OCI-M1 (cell line): Measurements from ENCODE around the gene ZNF215.
"Not testable (repeated sequence)": the region's sequence is repeated elsewhere in the genome, so short reads cannot be mapped to it uniquely, and the experiment has no call there.

ENCODE experiments used
- DNase-seq: peaks from one replicate; lab custom pipeline; 2025; lab: John Stamatoyannopoulos, UW

Gene ZNF215

DNA sequence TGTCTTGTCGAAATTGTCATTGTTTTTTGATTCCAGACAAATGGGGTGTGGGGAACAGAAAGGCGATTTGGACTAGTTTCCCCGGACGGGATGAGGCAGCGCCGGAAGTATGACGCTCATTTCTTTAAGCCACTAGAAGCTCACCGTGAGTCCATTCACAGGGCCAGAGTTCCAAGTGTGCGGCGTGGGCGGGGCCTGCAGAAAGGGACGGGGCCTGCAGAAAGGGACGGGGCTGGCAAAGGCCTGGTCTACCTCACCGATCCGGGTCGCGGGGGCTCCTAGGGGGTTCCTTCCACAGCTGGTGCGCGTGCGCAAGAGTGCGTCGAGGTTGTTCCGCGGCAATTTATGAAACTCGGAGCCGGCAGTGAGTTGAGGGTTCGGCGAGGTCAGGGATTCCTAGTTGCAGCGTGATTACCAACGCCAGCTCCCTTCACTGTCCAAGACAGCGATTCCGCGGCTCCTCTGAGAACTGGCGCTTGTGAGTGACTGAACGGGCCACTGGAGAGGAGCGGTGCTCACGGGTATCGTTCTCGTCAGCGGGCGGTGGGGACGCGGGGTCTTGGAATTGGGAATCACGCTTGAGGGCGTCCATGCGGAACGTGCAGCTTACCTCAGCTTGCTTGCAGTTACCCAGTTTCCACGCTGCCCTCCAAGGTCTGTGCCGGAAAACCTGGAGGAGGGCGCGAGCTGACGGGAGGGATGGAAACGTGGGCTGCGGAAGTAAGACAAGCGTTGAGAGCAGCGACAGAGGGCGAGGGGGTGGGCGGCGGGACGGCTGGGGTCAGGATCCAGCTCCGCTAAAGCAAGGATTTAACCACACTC, at the start of gene ZNF215:
TSS of gene ZNF215 (plus strand) at position 219 of the 822 bp plus-strand sequence. CDS start 5,847 bp downstream, outside the sequence.
- DNase-seq: peak; percentile 97

GRCh38 chr11:6876914-6877313, 49.3 kb upstream of the ZNF215 start:
- no peak for DNase-seq

DNA sequence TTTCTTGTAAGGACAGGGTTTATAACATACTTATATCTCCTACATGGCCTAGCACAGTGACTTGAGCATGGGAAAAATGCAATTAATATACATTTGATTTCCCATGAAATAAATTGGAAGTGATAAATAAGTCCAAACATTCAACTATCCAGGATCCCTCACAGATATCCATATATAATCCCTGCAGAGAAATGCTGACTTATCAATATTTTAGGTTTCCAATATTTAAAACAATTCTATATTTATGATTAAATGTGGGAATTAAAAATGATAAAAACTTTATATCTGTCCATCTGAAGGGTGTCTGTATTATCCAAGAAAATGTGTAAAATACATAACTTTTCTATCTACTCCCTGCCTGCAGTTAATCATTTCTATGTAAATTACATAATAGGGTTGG, 43.5 kb upstream of the ZNF215 start:
- DNase-seq: no peak

DNA sequence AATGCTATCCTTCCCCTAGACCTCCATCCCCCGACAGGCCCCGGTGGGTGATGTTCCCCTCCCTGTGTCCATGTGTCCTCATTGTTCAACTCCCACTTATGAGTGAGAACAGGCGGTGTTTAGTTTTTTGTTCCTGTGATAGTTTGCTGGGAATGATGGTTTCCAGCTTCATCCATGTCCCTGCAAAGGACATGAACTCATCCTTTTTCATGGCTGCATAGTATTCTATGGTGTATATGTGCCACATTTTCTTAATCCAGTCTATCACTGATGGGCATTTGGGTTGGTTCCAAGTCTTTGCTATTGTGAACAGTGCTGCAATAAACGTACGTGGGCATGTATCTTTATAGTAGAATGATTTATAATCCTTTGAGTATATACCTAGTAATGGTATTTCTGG, 38.5 kb upstream of the ZNF215 start:
- DNase-seq: not testable (repeated sequence)

DNA sequence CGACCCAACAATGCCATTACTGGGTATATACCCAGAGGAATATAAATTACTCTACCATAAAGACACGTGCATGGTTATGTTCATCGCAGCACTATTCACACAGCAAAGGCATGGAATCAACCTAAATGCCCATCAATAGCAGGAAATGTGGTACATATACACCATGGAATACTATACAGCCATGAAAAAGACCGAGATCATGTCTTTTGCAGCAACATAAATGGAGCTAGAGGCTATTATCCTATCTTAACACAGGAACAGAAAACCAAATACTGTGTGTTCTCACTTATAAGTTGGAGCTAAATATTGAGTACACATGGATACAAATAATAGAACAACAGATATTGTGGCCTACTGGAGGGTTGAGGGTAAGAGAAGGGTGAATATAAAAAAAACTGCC, 37.4 kb upstream of the ZNF215 start:
- no peak for DNase-seq

- DNase-seq: peak; percentile 17
These were observed 36.4 kb upstream of the ZNF215 start for GRCh38 chr11:6889835-6890234.

- no peak for DNase-seq
These were observed 33.8 kb upstream of the ZNF215 start, which contains the start of gene OR2D2 for GRCh38 chr11:6892400-6892799. OR2D2 (minus strand) TSS chr11:6892500; CDS start chr11:6892500, 0 bp downstream.

DNA sequence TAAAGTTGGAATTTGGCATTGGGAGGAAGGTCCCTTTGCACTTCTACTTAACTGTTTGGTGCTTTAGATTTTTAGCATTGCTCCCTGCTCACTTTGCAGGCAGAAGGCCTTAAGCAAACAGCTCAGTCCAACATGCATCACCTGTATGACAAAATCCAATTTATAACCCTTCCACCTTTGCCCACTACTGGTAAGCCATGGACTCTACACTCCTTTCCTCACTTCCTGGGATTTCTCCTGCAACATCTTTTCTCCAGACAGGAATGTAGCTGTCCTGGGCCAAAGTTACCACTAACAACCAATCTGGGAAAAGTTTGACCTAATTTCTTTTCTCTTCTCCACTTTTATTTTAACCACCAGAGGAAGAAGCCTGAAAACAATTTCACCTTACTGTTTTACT, 32.1 kb upstream of the ZNF215 start:
- no peak for DNase-seq

DNA sequence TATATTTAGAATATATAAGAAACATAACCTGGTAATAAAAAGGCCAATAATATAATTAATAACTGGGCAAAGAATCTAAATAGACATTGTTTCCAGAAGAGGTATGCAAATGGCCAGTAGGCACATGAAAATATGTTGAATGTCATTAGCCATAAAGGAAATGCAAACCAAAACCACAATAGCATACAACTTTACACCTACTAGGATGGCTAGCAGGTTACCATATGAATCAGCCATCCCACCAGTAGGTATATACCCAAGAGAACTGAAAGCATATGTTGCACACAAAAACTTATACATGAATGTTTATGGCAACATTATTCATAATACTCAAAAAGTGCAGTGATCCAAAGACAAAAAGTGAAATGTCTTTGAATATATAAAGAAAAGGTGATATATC, 31.2 kb upstream of the ZNF215 start:
- no peak for DNase-seq

- DNase-seq: no peak
These were observed 27.3 kb upstream of the ZNF215 start for GRCh38 chr11:6898911-6899310.

DNA sequence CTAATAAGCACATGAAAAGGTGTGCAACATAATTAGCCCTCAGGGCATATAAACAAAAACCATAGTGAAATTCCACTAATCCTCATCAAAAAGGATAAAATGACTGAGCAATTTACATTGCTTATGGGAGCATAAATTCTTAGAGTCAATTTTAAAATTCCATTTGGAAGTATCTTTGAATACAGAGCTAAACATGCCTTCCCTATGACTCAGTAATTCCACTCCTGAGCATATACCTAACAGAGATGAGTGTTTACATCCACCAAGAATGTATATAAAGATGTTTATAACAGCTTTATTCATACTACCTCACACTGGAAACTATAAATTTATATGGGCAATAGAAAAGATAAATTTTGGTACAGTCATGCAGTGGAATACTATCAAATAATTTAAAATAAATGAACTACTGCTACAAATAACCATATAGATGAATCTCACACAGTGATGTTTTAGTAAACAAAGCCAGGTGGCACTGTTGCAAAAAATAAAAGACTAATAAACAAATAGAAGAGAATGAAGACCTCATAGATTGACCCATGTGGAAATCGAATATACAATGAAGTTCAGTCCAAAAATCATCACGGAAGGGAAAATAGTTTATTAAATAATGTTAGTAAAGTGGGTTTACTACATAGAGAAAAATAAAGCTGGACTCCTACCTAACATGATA, 25.8 kb upstream of the ZNF215 start:
- DNase-seq: peak; percentile 15

GRCh38 chr11:6904804-6905203, 21.4 kb upstream of the ZNF215 start:
- DNase-seq: not testable (repeated sequence)

DNA sequence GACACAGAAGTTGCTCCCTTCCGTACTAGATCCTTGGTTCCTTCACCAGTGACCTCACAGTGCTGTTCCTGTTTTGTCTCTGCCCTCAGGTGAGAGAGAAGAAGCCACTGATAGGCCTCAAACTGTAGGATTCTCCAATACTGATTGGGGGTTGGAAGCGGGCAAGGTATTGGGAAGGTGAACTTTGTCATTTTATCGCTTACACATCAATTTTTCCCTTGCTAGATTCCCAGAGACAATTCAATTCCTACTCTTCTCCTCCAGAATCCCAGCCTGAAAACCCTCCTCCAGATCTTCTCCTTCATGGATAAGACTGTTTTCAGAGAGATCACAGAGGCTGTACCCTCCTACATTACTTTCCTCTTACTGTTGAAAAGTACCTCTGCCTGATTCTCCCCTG, 14.8 kb upstream of the ZNF215 start:
- DNase-seq: no peak

DNA sequence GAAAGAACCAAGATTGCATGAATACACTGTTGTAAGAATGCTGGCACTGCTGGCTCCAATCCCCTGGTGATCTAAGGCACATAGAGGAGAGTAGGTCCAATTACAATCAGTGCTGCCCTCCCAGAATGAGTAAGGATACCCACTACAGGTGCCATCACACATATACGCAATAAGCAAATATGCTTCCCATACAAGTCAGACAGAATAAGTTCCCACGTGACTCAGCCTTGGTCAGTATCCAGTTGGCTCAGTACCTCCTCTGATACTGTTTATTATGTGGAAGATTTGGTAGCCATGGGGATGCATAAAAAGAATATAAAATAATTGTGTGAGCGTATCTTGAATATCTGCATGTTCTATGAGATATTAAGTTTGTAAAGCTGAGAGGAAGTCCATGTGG, 14.3 kb upstream of the ZNF215 start:
- no peak for DNase-seq

GRCh38 chr11:6919698-6920097, 6.5 kb upstream of the ZNF215 start:
- no peak for DNase-seq

DNA sequence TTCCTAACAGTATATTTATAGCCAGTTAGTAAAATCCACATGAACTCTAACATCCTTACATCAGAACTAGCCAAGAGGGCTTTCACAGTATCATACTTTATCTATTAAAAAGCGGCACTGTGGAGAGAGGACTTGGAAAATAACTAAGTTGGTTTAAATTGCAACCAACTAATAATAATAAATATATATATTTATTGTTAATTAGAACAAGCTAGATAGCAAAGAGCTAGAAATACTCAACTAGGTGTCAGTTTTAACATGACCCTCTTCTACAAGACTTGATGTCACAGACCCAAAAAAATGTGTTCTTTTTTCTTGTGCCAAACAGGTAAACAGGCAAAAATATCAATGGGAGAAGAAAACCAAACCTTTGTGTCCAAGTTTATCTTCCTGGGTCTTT, 5.5 kb upstream of the ZNF215 start, which contains the start of gene OR2D3:
TSS of gene OR2D3 (plus strand) at position 301 of the 400 bp plus-strand sequence. CDS start at position 301, 0 bp downstream.
- DNase-seq: no peak

GRCh38 chr11:6925007-6925577, 1.1 kb upstream of the ZNF215 start:
- DNase-seq: no peak

DNA sequence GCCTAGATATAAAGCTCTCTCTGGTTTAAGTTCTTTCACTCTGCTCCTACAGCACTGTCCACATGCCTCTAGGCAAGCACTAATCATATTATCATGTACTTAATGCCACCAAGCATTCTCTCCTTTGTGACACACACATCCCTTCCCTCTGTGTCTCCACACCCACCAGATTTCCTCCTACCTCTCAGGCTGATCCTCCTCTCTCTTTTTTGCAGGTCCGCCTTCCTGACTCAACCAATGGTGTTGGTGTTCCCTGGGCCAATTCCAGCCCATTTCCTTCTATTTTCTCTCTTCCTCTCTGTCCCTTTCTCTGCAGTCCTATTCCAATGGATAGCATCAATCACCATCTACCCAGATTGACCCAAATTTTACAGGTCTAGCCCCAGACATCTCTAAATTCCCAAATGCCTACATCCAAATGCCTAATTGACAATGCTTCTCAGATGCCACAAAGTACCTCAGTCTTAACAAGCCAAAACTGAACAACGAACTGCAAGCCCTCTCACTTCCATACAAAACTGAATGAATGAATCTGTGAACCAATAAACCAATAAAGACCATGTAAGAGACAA, 504 bp upstream of the ZNF215 start:
- peak; percentile 68 for DNase-seq

DNA sequence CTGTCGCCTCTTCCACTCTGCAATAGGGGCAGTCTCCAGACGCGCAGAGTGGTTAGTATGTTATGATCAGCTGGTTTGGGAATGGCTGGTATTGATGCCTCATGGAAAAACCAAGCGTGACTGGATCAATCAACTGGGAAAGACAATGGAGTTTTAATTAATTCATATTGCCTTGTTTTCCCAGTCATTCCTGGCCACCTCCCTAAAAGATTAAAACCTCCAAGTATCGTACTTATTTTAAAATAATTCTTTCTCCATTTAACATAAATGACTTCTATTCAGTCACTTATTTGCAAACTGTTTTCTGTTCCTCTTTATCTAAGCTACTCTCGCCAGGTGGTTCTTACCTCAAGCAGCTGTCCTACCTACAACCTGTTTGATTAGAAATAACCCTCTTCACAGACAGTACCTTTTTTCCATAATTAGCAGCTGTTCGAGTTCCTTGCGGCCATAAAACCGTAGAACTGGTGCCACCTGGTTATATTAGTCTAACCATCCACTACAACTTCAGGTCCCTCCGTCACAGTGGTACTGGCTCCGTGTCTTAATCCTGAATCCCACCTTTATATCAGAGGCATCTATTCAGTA, 898 bp downstream of the ZNF215 start:
- DNase-seq: peak; percentile 52

DNA sequence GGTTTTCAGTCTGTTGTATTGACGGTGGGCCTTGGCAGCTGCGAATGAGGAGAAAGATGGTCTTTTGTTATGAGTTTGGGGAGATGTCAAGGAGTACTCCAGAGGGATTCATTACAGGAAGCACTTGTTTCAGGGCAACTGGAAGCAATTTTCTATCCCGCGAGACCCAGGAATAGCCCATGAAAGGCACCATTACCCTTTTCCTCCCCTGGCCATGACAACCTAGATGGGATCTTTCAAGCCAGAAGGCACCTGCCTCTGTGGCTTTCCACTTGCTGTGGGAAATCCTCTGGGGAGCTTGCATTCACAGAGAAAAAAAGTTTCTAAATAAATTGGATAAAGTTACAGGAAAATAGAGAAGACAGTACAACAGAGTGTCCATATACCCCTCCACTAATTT, 2.7 kb downstream of the ZNF215 start:
- no peak for DNase-seq

DNA sequence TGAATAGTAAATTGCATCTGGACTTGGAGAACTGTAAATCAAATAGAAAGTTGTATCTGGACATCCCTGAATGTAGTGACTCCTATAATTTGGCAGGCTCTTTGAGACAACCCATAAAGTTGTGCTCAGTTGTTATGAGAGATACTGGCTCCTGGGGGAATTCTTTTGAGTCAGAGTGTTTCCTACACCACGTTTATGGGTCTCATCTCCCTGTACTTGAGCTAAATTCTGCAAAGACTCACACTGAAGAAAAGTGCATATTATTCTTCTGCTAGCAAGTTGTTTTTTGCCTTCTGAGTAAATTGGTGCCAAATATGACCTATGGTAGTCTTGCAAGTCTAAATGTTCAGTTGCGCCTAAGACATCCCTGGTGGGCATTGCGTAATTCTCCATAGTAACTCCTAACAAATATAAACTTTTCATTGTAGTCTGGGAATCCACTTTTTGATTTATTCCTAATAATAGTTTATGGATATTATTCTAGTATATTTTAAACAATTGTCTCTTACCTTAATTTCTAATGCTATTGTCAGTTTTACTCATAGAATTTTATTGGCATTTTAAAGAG, 5.0 kb downstream of the ZNF215 start:
- DNase-seq: no peak

DNA sequence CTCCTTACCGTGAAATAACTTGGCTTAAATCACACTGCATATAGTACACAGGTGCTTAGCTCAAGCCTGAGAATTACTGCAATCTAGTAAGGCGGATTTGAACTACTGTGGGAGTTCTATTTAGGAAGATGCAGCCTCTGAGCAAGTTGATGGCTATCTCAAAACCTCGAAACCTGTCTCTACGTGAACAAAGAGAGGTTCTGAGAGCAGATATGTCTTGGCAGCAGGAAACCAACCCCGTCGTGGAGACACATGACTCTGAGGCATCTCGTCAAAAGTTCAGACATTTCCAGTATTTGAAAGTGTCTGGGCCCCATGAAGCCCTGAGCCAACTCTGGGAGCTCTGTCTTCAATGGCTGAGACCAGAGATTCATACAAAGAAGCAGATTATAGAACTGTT, 5.9 kb downstream of the ZNF215 start:
- no peak for DNase-seq
